Activated naive CD8-positive, alpha-beta T cell treated with anti-CD3 and anti-CD28 coated beads for 36 hours (primary cell): ENCODE results near the gene SPTLC2. TPM values are rescaled to one million over a fixed set of nuclear protein-coding genes. Genes with fewer than 3 reads are reported as not detected.

Source experiments
- DNase-seq: peaks from one replicate; pipeline ENCODE4 v3.0.0; 2021
- H3K27ac Mint-ChIP-seq: one replicate; pipeline ENCODE4 v1.8.0; 2022; ENCODE audit warnings: mild to moderate bottlenecking, moderate library complexity, mixed read lengths
- H3K27me3 Mint-ChIP-seq: one replicate; pipeline ENCODE4 v1.8.0; 2022; ENCODE audit warnings: mild to moderate bottlenecking, mixed read lengths
- H3K36me3 Mint-ChIP-seq: one replicate; pipeline ENCODE4 v1.8.0; 2021; ENCODE audit warnings: mild to moderate bottlenecking, mixed read lengths
- H3K4me1 Mint-ChIP-seq: one replicate; pipeline ENCODE4 v1.8.0; 2021; ENCODE audit warnings: mixed read lengths
- H3K4me3 Mint-ChIP-seq: one replicate; pipeline ENCODE4 v1.8.0; 2022; ENCODE audit warnings: mild to moderate bottlenecking, moderate library complexity, mixed read lengths
- H3K9me3 Mint-ChIP-seq: one replicate; pipeline ENCODE4 v1.8.0; 2022; ENCODE audit warnings: mixed read lengths
- total RNA-seq, 2 experiments: library from RNA; stranded (reverse); gene quantifications; one replicate each; pipeline ENCODE4 v1.2.3, GENCODE V29; 2021

SPTLC2 gene
- total RNA-seq, 2 experiments from 2014 or later = 30.7 to 36.2 TPM

- H3K4me3 Mint-ChIP-seq = peak within 1 kb of the TSS; percentile 50
- peaks cover 50% of the 10 kb centered on the region for H3K27me3 Mint-ChIP-seq
- no peak within 1 kb of the TSS for H3K27ac Mint-ChIP-seq
- peaks cover 5% of the 10 kb centered on the region for H3K9me3 Mint-ChIP-seq
- peaks cover 4% of the 10 kb centered on the region for H3K4me1 Mint-ChIP-seq
- DNase-seq = peak; percentile 68
- peaks cover 4% of the 10 kb centered on the region for H3K36me3 Mint-ChIP-seq
Observed at GRCh38 chr14:77498120-77498979, 118.1 kb downstream of the SPTLC2 start, which contains the start of gene ISM2. TSS of gene ISM2 (minus strand) at chr14:77498816. CDS start at chr14:77498793, 23 bp downstream.

DNA sequence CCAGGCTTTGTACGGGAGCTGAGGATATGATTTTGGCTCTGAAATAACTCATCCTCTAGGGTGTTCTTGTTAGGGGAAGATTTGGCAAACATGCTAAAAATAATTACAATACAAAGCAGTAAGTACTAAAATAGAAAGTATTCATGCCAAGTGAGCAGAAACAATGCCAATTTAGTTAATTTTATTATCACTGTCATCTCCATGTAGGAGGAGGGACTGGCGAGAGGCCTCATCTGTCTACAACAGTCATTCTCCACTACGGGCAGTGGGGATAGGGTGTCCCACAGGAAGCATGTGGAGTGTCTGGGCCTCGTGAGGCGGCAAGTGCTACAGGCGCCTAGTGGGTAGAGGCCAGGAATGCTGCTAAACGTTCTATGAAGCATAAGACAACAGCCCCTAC is 121.1 kb downstream of the SPTLC2 start:
- DNase-seq = no peak
- peaks cover 4% of the 10 kb centered on the region for H3K4me1 Mint-ChIP-seq
- H3K4me3 Mint-ChIP-seq = no peak overlapping the region
- H3K27ac Mint-ChIP-seq = no peak overlapping the region
- peaks cover 39% of the 10 kb centered on the region for H3K27me3 Mint-ChIP-seq
- no peaks in the 10 kb centered on the region for H3K9me3 Mint-ChIP-seq
- H3K36me3 Mint-ChIP-seq = no peaks in the 10 kb centered on the region

DNA sequence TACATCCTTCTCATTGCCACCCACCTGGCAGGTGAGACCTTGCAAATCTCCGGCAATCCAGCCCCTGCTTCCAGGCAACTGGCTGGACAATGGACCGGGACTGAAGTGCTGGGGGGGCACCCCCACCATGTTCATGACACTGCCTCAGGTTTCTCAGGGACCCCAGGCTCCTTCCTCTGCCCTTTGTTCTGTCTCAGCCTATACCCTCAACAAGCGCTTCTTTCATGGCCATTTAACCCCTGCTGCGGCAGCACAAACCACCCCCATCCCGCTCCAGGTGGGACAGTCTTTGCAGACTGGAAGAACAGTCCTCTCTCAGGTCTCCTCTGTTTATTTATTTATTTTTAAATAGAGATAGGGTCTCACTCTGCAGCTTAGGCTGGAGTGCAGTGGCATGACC is 125.4 kb downstream of the SPTLC2 start:
- Mint-ChIP-seq H3K36me3 (no peaks in the 10 kb centered on the region), H3K4me3 (no peak overlapping the region), H3K9me3 (no peaks in the 10 kb centered on the region), H3K4me1 (no peaks in the 10 kb centered on the region), H3K27me3 (peaks cover 6% of the 10 kb centered on the region), H3K27ac (no peak overlapping the region)
- DNase-seq = no peak

DNA sequence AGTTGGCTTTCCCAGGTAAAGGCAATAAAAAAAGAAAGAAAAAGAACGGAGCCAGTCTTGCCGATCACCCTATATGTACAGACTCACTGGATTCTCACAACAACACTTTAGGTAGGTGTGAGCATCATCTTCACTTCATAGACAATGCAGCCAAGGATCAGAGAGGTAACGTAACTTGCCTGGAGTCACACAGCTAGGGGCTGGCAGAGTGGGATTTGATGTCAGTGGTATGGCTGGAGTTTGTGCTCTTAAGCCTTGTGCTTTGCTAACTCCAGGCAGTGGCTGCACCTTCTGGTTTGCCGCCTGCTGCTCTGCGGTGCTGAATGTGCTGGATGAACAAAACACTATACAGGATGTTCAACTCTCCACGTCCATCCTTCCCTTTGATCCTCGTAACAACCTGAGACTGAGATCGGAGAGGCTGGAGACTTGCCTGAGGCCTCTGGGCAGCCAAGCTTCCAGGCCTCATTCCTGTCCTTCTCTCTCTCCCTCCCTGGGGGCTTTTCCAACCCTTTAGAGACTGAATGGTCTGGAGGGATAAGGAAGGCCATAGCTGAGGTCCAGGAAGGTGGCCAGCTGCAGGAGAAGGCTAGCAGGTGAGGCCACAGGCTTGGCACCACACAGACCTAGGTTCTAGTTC is 126.0 kb downstream of the SPTLC2 start:
- Mint-ChIP-seq H3K27me3 (no peaks in the 10 kb centered on the region), H3K4me3 (no peak overlapping the region), H3K4me1 (no peaks in the 10 kb centered on the region), H3K9me3 (no peaks in the 10 kb centered on the region), H3K36me3 (no peaks in the 10 kb centered on the region), H3K27ac (no peak overlapping the region)
- DNase-seq = no peak

DNA sequence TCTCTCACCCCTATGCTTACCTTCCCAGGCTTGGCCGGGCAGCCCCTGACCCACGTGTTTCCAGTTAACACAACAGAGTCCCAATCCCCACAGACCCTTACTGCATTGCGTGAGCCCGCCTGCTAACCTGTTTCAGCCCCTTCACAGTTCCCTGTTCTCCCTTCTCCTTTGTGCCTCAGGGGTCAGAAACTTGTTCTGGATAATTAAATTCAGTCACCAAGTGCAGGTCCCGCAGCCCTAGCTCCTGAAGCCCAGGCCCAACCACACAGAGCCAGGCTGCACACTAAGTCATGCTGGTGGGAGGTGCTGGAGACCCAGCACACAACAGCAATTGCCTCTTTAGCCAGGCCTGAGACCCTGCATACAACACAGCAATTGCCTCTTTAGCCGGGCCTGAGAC is 127.4 kb downstream of the SPTLC2 start:
- Mint-ChIP-seq H3K36me3 (no peaks in the 10 kb centered on the region), H3K27me3 (no peaks in the 10 kb centered on the region), H3K9me3 (no peaks in the 10 kb centered on the region), H3K4me3 (no peak overlapping the region), H3K4me1 (no peaks in the 10 kb centered on the region), H3K27ac (no peak overlapping the region)
- no peak for DNase-seq

DNA sequence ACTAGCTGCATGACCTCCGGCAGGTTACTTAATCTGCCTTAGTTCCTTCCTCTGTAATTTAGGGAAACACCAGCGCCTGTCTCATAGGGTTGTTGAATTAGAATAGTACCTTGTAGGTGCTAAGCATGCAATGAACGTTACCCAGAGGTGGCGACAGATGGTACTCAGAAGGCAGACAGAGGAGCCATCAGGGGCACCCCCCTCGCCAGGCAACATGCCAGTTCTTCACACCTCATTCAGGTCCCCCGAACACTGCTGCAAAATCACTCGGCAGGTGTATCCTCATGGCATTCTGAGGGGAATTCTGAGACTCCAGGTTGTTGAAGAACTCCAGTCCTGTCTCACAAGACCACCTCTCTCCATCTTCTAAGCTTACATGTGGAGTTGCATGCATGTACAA is 127.9 kb downstream of the SPTLC2 start:
- Mint-ChIP-seq H3K9me3 (no peaks in the 10 kb centered on the region), H3K4me3 (no peak overlapping the region), H3K27ac (no peak overlapping the region), H3K36me3 (no peaks in the 10 kb centered on the region), H3K27me3 (no peaks in the 10 kb centered on the region), H3K4me1 (no peaks in the 10 kb centered on the region)
- no peak for DNase-seq

DNA sequence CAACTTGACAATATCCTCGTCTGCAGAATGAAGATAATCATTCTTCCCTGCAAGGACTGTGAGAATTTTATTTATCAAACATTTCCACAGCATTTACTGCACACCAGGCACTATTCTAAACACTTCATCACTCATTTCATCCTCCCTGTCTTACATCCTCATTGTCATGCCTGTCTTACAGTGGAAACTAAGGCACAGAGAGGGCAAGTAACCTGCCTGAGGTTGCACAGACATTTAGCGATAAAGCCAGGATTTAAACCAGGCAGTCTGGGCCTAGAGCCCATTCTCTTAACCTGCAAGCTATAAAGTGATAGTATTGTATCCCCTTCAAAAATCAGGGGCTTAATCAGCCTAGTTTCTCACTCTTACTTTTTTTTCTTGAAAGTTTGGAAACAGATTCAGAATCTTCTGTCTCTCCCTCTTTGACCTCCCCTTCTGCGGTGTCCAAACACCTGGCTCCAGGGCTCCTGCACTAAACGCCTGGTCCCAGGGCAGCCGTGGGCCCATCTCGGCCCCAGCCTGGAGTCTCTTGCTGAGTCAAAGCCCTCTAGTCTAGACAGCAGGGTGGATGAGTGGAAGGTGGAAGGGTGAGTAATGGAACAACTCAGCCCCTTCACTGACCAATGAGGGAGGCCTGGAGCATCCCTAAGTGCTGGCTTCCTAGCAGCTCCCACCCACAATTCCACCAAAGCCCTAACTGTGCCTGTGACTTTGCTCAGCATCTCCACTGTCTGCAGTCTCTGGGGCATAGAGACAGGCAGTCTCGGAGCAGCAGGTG is 130.3 kb downstream of the SPTLC2 start:
- DNase-seq = no peak
- Mint-ChIP-seq H3K4me3 (no peak overlapping the region), H3K36me3 (no peaks in the 10 kb centered on the region), H3K27ac (no peak overlapping the region), H3K9me3 (no peaks in the 10 kb centered on the region), H3K4me1 (no peaks in the 10 kb centered on the region), H3K27me3 (no peaks in the 10 kb centered on the region)

- H3K27ac Mint-ChIP-seq = no peak overlapping the region
- no peaks in the 10 kb centered on the region for H3K27me3 Mint-ChIP-seq
- no peak overlapping the region for H3K4me3 Mint-ChIP-seq
- no peak for DNase-seq
- no peaks in the 10 kb centered on the region for H3K36me3 Mint-ChIP-seq
- no peaks in the 10 kb centered on the region for H3K9me3 Mint-ChIP-seq
- H3K4me1 Mint-ChIP-seq = no peaks in the 10 kb centered on the region
Observed at GRCh38 chr14:77485256-77485655, 131.2 kb downstream of the SPTLC2 start.

DNA sequence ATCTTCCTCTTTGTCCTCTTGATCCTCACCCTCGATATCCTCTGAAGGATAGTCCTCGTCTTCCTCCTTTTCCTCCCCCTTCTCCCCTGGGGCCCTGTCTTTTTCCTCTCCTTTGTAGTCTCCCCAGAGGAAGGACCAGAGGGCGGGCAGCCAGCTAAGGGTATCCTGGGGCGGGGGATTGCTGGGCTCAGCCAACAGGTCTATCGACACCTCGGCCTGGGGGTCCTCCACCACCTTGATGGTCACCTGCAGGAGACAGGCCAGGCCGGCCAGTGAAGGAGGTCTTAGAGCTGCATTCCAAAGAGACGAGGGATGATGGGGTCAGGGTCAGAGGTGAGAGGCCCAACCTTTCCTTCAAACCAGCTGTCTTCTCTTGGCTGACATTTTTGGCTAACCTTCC is 134.0 kb downstream of the SPTLC2 start:
- no peak for DNase-seq
- H3K4me1 Mint-ChIP-seq = no peaks in the 10 kb centered on the region
- no peaks in the 10 kb centered on the region for H3K9me3 Mint-ChIP-seq
- no peak overlapping the region for H3K4me3 Mint-ChIP-seq
- no peaks in the 10 kb centered on the region for H3K36me3 Mint-ChIP-seq
- no peaks in the 10 kb centered on the region for H3K27me3 Mint-ChIP-seq
- H3K27ac Mint-ChIP-seq = no peak overlapping the region

- Mint-ChIP-seq H3K27ac (no peak overlapping the region), H3K9me3 (no peaks in the 10 kb centered on the region), H3K36me3 (no peaks in the 10 kb centered on the region), H3K27me3 (no peaks in the 10 kb centered on the region), H3K4me1 (no peaks in the 10 kb centered on the region), H3K4me3 (no peak overlapping the region)
- DNase-seq = no peak
Observed at GRCh38 chr14:77478796-77479195, 137.6 kb downstream of the SPTLC2 start.

GRCh38 chr14:77478029-77478428 is 138.4 kb downstream of the SPTLC2 start:
- DNase-seq = no peak
- no peaks in the 10 kb centered on the region for H3K4me1 Mint-ChIP-seq
- H3K4me3 Mint-ChIP-seq = no peak overlapping the region
- H3K36me3 Mint-ChIP-seq = no peaks in the 10 kb centered on the region
- H3K27ac Mint-ChIP-seq = no peak overlapping the region
- no peaks in the 10 kb centered on the region for H3K27me3 Mint-ChIP-seq
- H3K9me3 Mint-ChIP-seq = no peaks in the 10 kb centered on the region

GRCh38 chr14:77475432-77476115 is 140.9 kb downstream of the SPTLC2 start:
- Mint-ChIP-seq H3K27me3 (no peaks in the 10 kb centered on the region), H3K9me3 (no peaks in the 10 kb centered on the region), H3K36me3 (no peaks in the 10 kb centered on the region), H3K27ac (no peak overlapping the region), H3K4me3 (no peak overlapping the region), H3K4me1 (no peaks in the 10 kb centered on the region)
- DNase-seq = no peak

- Mint-ChIP-seq H3K27ac (no peak overlapping the region), H3K4me3 (no peak overlapping the region), H3K4me1 (no peaks in the 10 kb centered on the region), H3K27me3 (no peaks in the 10 kb centered on the region), H3K9me3 (no peaks in the 10 kb centered on the region), H3K36me3 (peaks cover 2% of the 10 kb centered on the region)
- no peak for DNase-seq
Observed at GRCh38 chr14:77474479-77475177, 141.8 kb downstream of the SPTLC2 start.

GRCh38 chr14:77473921-77474320 is 142.5 kb downstream of the SPTLC2 start:
- Mint-ChIP-seq H3K4me3 (no peak overlapping the region), H3K27ac (no peak overlapping the region), H3K4me1 (no peaks in the 10 kb centered on the region), H3K27me3 (no peaks in the 10 kb centered on the region), H3K9me3 (no peaks in the 10 kb centered on the region), H3K36me3 (peaks cover 3% of the 10 kb centered on the region)
- DNase-seq = no peak
